Activated CD4-positive, alpha-beta T cell treated with anti-CD3 and anti-CD28 coated beads, Interleukin-2, amount 10 ng/mL, durations not matched to agents 7 days and 5 days (primary cell): ENCODE results near the gene SEMA6A. TPM values are rescaled to one million over a fixed set of nuclear protein-coding genes. Genes with fewer than 3 reads are reported as not detected.
"Not testable (repeated sequence)": the region's sequence is repeated elsewhere in the genome, so short reads cannot be mapped to it uniquely, and the experiment has no call there.

ENCODE experiments used
- CTCF ChIA-PET: fragments of 350-600 bp; sonication (Branson Sonifier 250); formaldehyde crosslinking; loops from one replicate; lab custom pipeline; 2021; ENCODE audit warnings: antibody characterized with exemption; lab: Charles Lee
- POLR2A ChIA-PET: fragments of 350-600 bp; sonication (Branson Sonifier 250); formaldehyde crosslinking; loops from one replicate; lab custom pipeline; 2021; ENCODE audit warnings: antibody characterized with exemption; lab: Charles Lee
- DNase-seq: peaks from one replicate; pipeline ENCODE4 v3.0.0-alpha.2; 2020
- H3K27ac Mint-ChIP-seq: one replicate; pipeline ENCODE4 v1.8.0; 2021; ENCODE audit warnings: mild to moderate bottlenecking, moderate library complexity, mixed read lengths
- H3K27me3 Mint-ChIP-seq: one replicate; pipeline ENCODE4 v1.8.0; 2021; ENCODE audit warnings: mixed read lengths
- H3K36me3 Mint-ChIP-seq: one replicate; pipeline ENCODE4 v1.8.0; 2021; ENCODE audit warnings: low read depth, mixed read lengths
- H3K4me1 Mint-ChIP-seq: one replicate; pipeline ENCODE4 v1.8.0; 2021; ENCODE audit warnings: mixed read lengths
- H3K4me3 Mint-ChIP-seq: one replicate; pipeline ENCODE4 v1.8.0; 2021; ENCODE audit warnings: mild to moderate bottlenecking, moderate library complexity, mixed read lengths
- H3K9me3 Mint-ChIP-seq: one replicate; pipeline ENCODE4 v1.8.0; 2021; ENCODE audit warnings: mixed read lengths
- total RNA-seq, 2 experiments: library from RNA; stranded (reverse); gene quantifications; one replicate each; pipeline ENCODE4 v1.2.3, GENCODE V29; 2021

SEMA6A gene
- total RNA-seq, 2 experiments from 2014 or later = not detected

DNA sequence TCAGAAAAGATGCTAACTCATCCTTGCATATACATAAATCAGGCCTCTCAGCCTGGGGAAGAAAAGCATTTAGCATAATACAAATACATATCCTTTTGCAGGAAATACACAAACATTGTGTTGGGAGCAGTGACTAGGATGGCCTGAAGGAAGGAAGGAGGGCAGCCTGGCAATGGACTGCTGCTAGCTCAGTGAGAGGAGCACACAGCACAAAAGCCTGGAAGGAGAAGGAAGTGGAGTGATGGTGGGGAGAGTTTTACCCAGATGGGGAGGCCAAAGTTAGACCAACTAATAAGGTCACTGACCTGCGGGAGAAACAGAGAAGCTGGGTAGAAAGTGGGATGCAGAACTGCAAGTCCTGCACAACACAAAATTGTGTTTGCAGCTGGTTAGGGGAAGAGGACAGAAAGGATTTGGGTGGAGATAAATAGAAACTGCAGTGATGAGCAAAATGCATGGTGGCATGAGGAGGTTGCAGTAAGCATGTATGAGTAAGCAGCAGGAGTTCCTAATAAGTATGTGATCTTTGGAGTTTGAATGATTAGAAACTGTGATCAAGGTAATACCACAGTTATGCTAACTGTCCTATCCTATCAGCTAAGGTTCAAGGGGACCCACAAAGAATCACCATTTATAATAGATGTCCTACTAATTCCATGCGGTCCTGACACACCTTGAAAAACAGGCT lies 39.5 kb downstream of the SEMA6A start:
- ChIA-PET CTCF (no interaction called here), POLR2A (interaction anchor here (0.6 kb wide), 1 partner anchor 1621 kb away, joined by 3 read pairs; no protein-coding TSS in a partner anchor)
- no peaks in the 10 kb centered on the region for H3K36me3 Mint-ChIP-seq
- no peak overlapping the region for H3K4me3 Mint-ChIP-seq
- no peak overlapping the region for H3K27ac Mint-ChIP-seq
- H3K27me3 Mint-ChIP-seq = no peaks in the 10 kb centered on the region
- H3K4me1 Mint-ChIP-seq = no peaks in the 10 kb centered on the region
- H3K9me3 Mint-ChIP-seq = no peaks in the 10 kb centered on the region
- DNase-seq = no peak

DNA sequence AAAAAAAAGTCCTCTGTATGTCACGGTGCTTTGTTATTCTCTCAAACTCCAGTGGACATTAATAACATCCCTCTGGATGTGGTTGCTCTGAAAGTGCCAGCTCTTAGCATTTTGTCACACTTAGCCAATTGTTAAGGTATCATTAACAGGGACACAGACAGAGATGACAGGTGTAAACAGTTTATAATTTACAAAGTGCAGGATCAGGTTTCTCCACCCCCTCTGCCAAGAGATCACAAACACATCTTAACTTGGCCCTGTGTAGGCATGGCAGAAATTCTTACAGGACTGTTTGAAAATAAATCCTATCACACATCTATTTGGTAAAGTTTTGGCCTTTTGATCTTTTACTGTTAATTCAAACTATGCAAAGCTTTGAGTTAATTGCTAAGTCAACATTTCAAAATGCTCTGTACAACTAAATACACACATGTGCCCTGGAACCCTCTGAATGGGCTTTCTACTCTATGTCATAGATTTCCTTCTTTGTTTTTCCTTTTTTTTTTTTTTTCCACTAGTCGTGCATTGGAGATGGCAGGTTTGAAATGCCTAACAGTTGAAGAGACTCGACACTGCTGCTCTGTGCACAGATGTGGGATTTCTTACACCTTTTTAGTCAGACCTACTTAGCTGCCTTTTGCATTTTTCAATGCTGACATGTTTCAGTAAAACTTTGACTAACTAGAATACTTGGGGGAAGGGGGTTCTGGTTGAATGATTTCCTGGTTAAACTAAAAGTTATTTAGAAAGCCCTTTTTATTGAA lies 41.7 kb downstream of the SEMA6A start:
- ChIA-PET POLR2A (no interaction called here), CTCF (no interaction called here)
- Mint-ChIP-seq H3K27me3 (no peaks in the 10 kb centered on the region), H3K36me3 (no peaks in the 10 kb centered on the region), H3K4me3 (no peak overlapping the region), H3K4me1 (no peaks in the 10 kb centered on the region), H3K27ac (no peak overlapping the region), H3K9me3 (no peaks in the 10 kb centered on the region)
- DNase-seq = no peak

DNA sequence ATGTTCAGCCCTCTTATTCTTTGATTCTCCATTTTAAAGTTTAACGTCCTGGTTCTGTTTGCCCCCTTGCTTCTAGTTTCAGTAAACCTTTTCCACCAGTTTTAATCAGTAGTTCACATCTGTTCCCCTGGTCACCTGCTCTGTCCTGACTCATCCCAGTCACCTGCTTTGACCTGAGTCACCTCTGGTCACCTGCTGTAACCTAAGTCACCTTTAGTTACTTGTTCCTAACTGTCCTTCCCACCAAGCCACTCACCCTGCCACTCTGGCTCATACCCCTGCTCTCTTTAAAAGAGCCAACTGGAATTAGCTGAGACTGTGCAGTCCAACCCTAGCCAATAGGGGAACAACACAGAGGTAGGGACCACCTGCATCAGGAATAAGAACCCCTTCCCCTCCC lies 43.0 kb downstream of the SEMA6A start:
- no peak overlapping the region for H3K4me3 Mint-ChIP-seq
- no peak overlapping the region for H3K27ac Mint-ChIP-seq
- ChIA-PET POLR2A (no interaction called here), CTCF (no interaction called here)
- no peaks in the 10 kb centered on the region for H3K9me3 Mint-ChIP-seq
- no peak for DNase-seq
- no peaks in the 10 kb centered on the region for H3K4me1 Mint-ChIP-seq
- no peaks in the 10 kb centered on the region for H3K36me3 Mint-ChIP-seq
- H3K27me3 Mint-ChIP-seq = no peaks in the 10 kb centered on the region

DNA sequence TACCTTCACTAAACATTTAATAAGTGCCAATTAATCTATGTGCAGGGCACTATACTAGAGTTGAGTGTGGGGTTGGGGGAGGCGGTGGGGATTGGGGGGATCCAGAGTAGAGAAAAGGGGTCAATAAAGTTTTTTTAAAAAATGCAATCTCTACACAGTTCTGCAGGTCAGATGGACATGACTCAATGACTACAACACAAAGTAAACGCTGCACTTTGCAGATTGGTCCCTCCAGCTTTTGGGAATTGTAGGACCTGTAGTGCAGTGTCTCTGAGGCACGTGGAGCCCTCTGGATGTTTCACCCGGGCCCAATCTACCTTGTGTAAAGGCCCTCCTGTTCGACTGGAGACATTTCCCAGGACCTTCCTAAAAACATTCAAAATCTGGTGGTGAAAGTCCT lies 43.5 kb downstream of the SEMA6A start:
- ChIA-PET POLR2A (no interaction called here), CTCF (no interaction called here)
- no peak for DNase-seq
- Mint-ChIP-seq H3K36me3 (no peaks in the 10 kb centered on the region), H3K9me3 (no peaks in the 10 kb centered on the region), H3K4me3 (no peak overlapping the region), H3K4me1 (no peaks in the 10 kb centered on the region), H3K27ac (no peak overlapping the region), H3K27me3 (no peaks in the 10 kb centered on the region)

DNA sequence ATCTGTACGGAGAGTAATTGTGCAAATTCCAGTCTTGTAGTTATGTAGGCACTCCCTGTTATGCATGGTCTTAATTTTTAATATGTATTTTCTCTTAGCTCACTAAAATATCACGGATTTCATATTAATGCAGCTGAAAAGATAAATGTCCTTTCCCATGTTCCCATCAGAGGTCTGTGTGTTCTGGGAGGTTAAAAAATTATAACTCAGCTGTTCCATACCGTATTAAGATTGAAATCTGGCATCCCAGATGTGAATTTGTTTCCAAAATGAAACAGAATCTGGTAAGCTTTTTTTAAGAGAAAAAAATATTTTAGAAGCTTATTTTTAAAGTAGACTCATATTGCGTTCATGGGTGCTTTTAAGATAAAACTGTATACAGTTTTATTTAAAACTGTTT lies 44.3 kb downstream of the SEMA6A start:
- no peak for DNase-seq
- Mint-ChIP-seq H3K4me1 (no peaks in the 10 kb centered on the region), H3K36me3 (no peaks in the 10 kb centered on the region), H3K27me3 (no peaks in the 10 kb centered on the region), H3K9me3 (no peaks in the 10 kb centered on the region), H3K4me3 (no peak overlapping the region), H3K27ac (no peak overlapping the region)
- POLR2A ChIA-PET = no interaction called here
- CTCF ChIA-PET = no interaction called here

DNA sequence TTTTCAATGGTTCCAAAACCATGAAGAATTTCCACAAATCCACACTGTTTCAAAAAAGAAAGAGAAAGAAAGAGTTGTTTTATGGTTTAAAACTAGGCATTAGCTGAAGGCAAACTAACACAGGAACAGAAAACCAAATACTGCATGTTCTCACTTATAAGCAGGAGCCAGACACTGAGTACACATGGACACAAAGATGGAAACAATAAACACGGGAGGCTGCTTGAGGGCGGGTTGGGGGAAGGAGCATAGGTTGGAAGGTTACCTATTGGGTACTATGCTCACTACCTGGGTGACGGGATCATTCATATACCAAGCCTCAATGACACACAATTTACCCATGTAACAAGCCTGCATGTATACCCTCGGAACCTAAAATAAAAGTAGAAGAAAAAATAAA lies 45.0 kb downstream of the SEMA6A start:
- no peaks in the 10 kb centered on the region for H3K4me1 Mint-ChIP-seq

DNA sequence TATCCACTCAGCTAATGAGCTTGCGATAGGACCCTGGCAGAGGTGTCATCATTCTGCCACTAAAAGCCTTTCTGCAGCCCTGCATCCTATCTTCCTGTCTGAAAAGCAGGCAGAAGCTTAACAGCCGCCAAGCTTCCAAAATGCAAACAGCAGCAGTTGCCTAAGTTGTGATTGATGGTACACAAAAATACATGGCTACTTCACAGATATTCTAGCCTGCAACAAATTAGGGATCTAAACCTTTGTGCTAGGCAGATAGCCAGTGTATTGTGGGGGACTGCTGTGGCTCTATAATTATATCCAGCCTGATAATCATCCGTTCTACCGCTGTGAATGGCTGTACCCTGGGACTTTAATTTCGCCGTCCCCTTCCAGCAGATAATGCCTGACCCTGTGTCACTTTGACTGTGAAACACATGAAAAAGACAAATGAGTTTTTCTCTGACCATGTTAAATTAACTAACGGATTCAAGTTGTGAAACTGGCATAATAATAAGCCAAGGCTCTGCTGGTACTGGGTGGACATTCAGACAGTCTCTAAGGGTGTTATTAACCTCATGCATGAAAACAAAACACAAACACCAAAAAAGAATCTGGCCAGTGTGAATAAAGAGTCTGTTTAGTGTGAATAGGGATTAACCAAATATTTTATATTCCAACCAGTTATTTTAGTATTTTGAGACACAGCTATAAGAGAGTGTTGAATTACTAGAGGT lies 45.9 kb downstream of the SEMA6A start:
- POLR2A ChIA-PET = no interaction called here
- no peak overlapping the region for H3K27ac Mint-ChIP-seq
- H3K36me3 Mint-ChIP-seq = no peaks in the 10 kb centered on the region
- no peak overlapping the region for H3K4me3 Mint-ChIP-seq
- no peaks in the 10 kb centered on the region for H3K9me3 Mint-ChIP-seq
- DNase-seq = no peak
- no peaks in the 10 kb centered on the region for H3K4me1 Mint-ChIP-seq
- no peaks in the 10 kb centered on the region for H3K27me3 Mint-ChIP-seq
- CTCF ChIA-PET = no interaction called here

More for the DNA sequence above, 45.0 kb downstream of the SEMA6A start:
- Mint-ChIP-seq H3K4me3 (no peak overlapping the region), H3K27me3 (no peaks in the 10 kb centered on the region), H3K36me3 (no peaks in the 10 kb centered on the region), H3K9me3 (no peaks in the 10 kb centered on the region), H3K27ac (no peak overlapping the region)
- POLR2A ChIA-PET = no interaction called here
- CTCF ChIA-PET = no interaction called here
- no peak for DNase-seq

DNA sequence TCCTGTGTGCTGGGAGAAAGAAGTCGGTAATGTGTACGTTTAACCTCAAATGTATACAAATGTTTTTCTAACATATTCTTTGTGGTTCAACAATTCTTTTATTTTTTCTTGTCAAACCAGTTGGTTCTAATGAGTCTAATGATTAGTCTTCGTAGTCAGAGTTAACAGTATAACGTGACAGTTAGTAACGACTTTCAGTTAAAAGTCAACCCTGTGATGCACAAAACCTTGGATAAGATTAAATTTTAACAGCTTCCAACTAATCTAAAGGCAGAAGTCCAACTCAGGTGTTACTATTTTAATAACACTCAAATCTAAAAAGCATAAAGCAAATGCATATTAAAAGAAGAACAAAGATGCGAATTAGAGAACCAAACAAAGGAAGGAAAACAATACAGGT lies 47.0 kb downstream of the SEMA6A start:
- CTCF ChIA-PET = no interaction called here
- no peaks in the 10 kb centered on the region for H3K27me3 Mint-ChIP-seq
- POLR2A ChIA-PET = no interaction called here

DNA sequence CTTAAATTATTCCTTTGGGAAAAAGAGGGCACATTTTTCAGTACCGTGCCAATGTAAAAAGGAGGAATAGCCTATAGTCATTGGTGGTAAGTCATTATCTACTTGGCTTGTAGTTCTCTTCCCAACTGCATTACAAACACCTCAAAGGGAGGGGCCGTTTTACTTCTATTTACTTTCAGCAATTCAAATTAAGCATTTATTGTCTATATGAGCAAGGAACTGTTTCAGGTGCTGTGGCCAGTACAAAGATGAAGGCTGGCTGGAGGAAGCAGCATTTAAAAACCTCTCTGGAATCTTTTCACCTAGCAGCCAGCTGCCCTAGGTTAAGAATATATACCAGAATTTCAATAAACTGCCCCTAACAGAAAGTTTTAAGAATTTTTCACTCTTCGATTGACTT lies 48.9 kb downstream of the SEMA6A start:
- POLR2A ChIA-PET = no interaction called here
- no peaks in the 10 kb centered on the region for H3K4me1 Mint-ChIP-seq

More for the DNA sequence above, 47.0 kb downstream of the SEMA6A start:
- no peaks in the 10 kb centered on the region for H3K36me3 Mint-ChIP-seq
- no peak overlapping the region for H3K27ac Mint-ChIP-seq
- no peak overlapping the region for H3K4me3 Mint-ChIP-seq
- no peaks in the 10 kb centered on the region for H3K9me3 Mint-ChIP-seq
- DNase-seq = no peak
- H3K4me1 Mint-ChIP-seq = no peaks in the 10 kb centered on the region

DNA sequence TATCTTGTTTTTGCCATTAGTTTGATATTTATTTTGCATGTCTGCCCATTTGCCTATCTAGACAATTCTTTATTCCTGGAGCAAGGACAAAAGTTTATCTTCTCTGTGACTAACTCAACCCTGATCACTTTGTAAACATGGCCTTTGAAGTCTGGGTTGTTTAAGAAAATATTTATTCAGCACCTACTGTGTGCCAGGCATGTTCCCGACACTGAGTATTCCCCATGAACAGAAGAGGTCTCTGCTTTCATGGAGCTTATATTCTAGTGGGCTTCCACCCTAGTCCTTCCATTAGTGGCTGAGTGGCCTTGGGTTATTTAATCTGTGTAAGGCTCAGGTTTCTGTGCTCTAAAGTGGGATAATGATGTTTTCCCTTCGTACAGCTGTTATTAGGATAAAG lies 49.7 kb downstream of the SEMA6A start:
- Mint-ChIP-seq H3K27me3 (no peaks in the 10 kb centered on the region), H3K4me3 (no peak overlapping the region), H3K36me3 (no peaks in the 10 kb centered on the region), H3K4me1 (no peaks in the 10 kb centered on the region), H3K9me3 (no peaks in the 10 kb centered on the region), H3K27ac (no peak overlapping the region)
- POLR2A ChIA-PET = no interaction called here
- CTCF ChIA-PET = no interaction called here
- DNase-seq = no peak

More for the DNA sequence above, 48.9 kb downstream of the SEMA6A start:
- no peaks in the 10 kb centered on the region for H3K36me3 Mint-ChIP-seq
- H3K27ac Mint-ChIP-seq = no peak overlapping the region
- no peaks in the 10 kb centered on the region for H3K9me3 Mint-ChIP-seq
- no peak for DNase-seq
- CTCF ChIA-PET = no interaction called here
- H3K4me3 Mint-ChIP-seq = no peak overlapping the region
- H3K27me3 Mint-ChIP-seq = no peaks in the 10 kb centered on the region

DNA sequence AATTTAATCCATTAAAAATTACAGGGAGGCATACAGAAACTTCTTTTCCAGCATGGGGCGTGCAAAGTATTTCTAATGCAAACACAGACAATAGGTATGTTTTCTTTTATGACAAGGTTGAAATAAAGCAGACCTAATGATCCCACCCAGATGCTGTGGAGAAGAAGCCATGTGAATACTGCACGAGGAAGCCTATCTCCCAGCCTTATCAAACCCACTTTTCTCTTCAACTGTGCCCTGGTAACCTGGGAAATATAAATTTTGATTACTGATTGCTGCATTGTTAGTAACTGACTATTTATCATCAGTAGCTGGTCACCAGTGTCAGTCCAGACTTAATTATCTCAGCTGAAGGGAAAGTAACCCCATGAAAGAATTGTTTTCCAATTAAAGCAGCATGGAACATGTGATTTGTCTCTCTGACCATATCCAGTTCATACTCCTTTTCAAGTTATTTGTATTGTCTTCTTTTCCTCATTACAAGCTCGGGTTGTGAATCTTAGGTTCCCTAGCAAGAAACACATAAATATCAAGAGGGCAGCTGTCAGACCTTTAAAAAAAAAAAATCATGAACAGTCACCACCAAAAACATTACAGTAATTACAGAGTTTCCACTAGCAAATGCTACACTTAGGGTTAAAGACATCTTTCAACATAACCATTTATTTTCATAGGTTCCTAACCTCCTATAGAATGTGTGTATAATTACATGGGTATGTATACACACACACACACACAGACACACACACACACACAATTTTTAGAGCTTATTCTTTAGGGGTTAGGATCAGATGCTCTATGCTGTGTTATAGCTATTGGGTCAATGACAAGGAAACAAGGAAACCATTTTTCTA lies 50.3 kb downstream of the SEMA6A start:
- Mint-ChIP-seq H3K4me3 (no peak overlapping the region), H3K27ac (no peak overlapping the region), H3K36me3 (no peaks in the 10 kb centered on the region), H3K9me3 (no peaks in the 10 kb centered on the region), H3K4me1 (no peaks in the 10 kb centered on the region), H3K27me3 (no peaks in the 10 kb centered on the region)
- POLR2A ChIA-PET = no interaction called here
- CTCF ChIA-PET = no interaction called here
- no peak for DNase-seq

DNA sequence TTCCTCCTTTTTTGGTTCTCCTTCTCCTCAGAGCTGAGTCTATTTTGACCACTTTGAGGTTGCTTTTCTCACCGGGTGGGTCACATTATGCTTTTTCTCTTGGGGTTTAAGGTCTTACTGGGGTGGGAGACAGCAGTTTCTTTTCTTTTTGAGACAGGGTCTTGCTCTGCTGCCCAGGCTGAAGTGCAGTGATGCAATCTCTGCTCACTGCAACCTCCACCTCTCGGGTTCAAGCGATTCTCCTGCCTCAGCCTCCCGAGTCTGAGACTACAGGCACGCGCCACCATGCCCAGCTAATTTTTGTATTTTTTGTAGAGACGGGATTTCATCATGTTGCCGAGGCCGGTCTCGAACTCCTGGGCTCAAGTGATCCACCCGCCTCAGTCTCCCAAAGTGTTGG lies 51.4 kb downstream of the SEMA6A start:
- H3K4me3 Mint-ChIP-seq, H3K36me3 Mint-ChIP-seq, CTCF ChIA-PET: not testable (repeated sequence)

More for the DNA sequence above, 51.4 kb downstream of the SEMA6A start:
- POLR2A ChIA-PET, DNase-seq, H3K27me3 Mint-ChIP-seq, H3K4me1 Mint-ChIP-seq, H3K9me3 Mint-ChIP-seq, H3K27ac Mint-ChIP-seq: not testable (repeated sequence)
